ENCODE measurements around the gene CMTM7. TPM values are rescaled to one million over a fixed set of nuclear protein-coding genes. Genes with fewer than 3 reads are reported as not detected.

The CMTM7 gene
- total and polyA plus RNA-seq, 9 of the 15 experiments (the other 6 are each of a cell fraction or from before 2014, with no cell fraction given): 0.03 to 1.6 (median 0.42) TPM; not detected in 4

DNA sequence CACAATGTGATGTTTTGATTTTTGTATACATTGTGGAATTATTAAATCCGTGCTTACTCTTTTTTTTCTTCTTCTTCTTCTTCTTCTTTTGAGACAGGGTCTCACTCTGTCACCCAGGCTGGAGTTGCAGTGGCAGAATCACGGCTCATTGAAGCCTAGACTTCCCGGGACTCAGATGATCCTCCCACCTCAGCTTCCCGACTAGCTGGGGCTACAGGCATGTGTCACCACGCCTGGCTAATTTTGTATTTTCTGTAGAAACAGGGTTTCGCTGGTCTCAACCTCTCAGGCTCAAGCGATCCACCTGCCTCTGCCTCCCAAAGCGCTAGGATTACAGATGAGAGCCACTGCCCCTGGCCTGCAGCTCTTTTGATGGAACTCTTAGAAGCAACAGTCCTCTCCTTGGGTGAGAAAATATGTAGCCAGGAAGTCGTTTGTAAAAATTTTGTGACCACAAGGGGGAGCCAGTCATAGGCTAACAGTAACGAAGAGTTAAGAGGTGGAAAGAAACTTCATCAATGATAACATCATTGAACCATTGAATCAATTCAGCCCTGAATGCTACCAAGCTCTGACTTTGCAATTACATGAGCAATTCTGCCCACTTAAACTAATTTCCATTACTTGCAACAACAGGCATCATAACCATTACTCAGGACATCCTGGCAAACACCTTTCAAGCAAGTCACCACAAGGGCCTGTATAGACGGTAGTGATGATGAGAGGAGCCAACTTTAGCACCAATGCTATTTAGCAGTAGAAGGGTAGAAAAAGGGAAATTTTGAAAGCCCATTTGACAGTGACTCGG is 16.7 kb upstream of the CMTM7 start:
- no TSS peak for BruUV-seq (replicated peaks)
- Histone ChIP-seq H3K36me3 (ENCODE audit: control insufficient read depth, insufficient read depth, low read length) (no peaks in the 10 kb centered on the region), H3K9me1 (ENCODE audit: control insufficient read depth, insufficient read depth, low read length) (no peaks in the 10 kb centered on the region), H3K4me2 (ENCODE audit: insufficient read depth, low read length) (no peak overlapping the region), H3K4me1 (replicated peaks in 1 of 2; ENCODE audit: control insufficient read depth in 2 of 2, insufficient read depth in 2 of 2, low read length in 2 of 2) (no peaks in the 10 kb centered on the region), H2AFZ (ENCODE audit: low read depth, low read length) (peak overlapping the region; percentile 26; the same call in 1 of the 2 replicates), H3K27me3 (ENCODE audit: control insufficient read depth in 2 of 2, insufficient read depth in 2 of 2, low read length in 2 of 2) (peaks cover 5 to 16% of the 10 kb centered on the region in 2 experiments), H3K9ac (ENCODE audit: insufficient read depth in 1 of 2, low read depth in 2 of 2, low read length in 2 of 2) (no peak overlapping the region), H3K27ac (ENCODE audit: extremely low read depth, low read depth, low read length) (no peak overlapping the region), H3K4me3 (no peak overlapping the region), H3K9me3 (replicated peaks; ENCODE audit: control insufficient read depth, insufficient read depth, low read depth, low read length) (no peaks in the 10 kb centered on the region), H3K79me2 (ENCODE audit: control insufficient read depth, insufficient read depth, low read length) (no peaks in the 10 kb centered on the region), H4K20me1 (replicated peaks; ENCODE audit: control insufficient read depth, insufficient read depth, low read length) (no peaks in the 10 kb centered on the region)
- intact Hi-C loops (cut with micrococcal nuclease) (loop anchor here (1.0 to 10.0 kb wide), 3 partner anchors 24 to 290 kb away; no protein-coding TSS in a partner anchor), in situ Hi-C loops (cut with MboI) (loop anchor here (5.0 kb wide), 1 partner anchor 292 kb away; no protein-coding TSS in a partner anchor)
- ATAC-seq: peak; percentile 90
- 3% methylated on average over 12 of the region's 12 CpGs for WGBS (ENCODE audit: insufficient coverage, low coverage, missing lambda C conversion rate)
- FAIRE-seq: peak; percentile 87
- ChIA-PET CTCF (ENCODE audit: low intra/inter-chr PET ratio) (interaction anchor here (0.6 to 1.5 kb wide), 5 partner anchors 24 to 1190 kb away, joined by 3 to 8 read pairs (median 4); no protein-coding TSS in a partner anchor), POLR2A (interaction anchor here (0.6 to 1.1 kb wide), 2 partner anchors 36 to 49 kb away, joined by 3 read pairs; no protein-coding TSS in a partner anchor)
- DNase-seq (ENCODE audit: extremely low read depth in 1 of 4, low spot score in 3 of 4): peak; percentile 48 to 76 (median 52)
- TF ChIP-seq ZNF280B (CRISPR knock-in tag; IDR thresholded peaks at IDR 0.05) (no peak), SMC3 (conservative IDR thresholded peaks at IDR 0.05; ENCODE audit: insufficient read depth, low read depth, low read length) (peak; percentile 39; the same call in 1 of the 2 replicates), CTCF (IDR thresholded peaks at IDR 0.05 in 2 of 3, conservative IDR thresholded peaks at IDR 0.05 in 1 of 3; ENCODE audit: insufficient read depth in 2 of 3, low read depth in 1 of 3, low read length in 3 of 3) (peak; percentile 56 to 74 (median 69)), BRD9 (IDR thresholded peaks at IDR 0.05; ENCODE audit: low read depth, partially characterized antibody) (no peak)
- TF ChIP-seq, protein P1, sequence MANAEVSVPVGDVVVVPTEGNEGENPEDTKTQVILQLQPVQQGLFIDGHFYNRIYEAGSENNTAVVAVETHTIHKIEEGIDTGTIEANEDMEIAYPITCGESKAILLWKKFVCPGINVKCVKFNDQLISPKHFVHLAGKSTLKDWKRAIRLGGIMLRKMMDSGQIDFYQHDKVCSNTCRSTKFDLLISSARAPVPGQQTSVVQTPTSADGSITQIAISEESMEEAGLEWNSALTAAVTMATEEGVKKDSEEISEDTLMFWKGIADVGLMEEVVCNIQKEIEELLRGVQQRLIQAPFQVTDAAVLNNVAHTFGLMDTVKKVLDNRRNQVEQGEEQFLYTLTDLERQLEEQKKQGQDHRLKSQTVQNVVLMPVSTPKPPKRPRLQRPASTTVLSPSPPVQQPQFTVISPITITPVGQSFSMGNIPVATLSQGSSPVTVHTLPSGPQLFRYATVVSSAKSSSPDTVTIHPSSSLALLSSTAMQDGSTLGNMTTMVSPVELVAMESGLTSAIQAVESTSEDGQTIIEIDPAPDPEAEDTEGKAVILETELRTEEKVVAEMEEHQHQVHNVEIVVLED (CRISPR knock-in tag; IDR thresholded peaks at IDR 0.05): 0 out of 2 replicates have a peak, but pooled peaks have one; percentile 11

Data from K562 (cell line).